ENCODE results near the gene PDZRN4.
"Not testable (repeated sequence)": the region's sequence is repeated elsewhere in the genome, so short reads cannot be mapped to it uniquely, and the experiment has no call there.

PDZRN4 gene

GRCh38 chr12:41211448-41211847, 23.3 kb downstream of the PDZRN4 start:
- DNase-seq = no peak
- in situ Hi-C loops (cut with HindIII; ENCODE audit: low pct_ligation_motif_present, low pct_unique_long_range_greater_than_20kb, low sequenced_read_pairs) = no loop called here

DNA sequence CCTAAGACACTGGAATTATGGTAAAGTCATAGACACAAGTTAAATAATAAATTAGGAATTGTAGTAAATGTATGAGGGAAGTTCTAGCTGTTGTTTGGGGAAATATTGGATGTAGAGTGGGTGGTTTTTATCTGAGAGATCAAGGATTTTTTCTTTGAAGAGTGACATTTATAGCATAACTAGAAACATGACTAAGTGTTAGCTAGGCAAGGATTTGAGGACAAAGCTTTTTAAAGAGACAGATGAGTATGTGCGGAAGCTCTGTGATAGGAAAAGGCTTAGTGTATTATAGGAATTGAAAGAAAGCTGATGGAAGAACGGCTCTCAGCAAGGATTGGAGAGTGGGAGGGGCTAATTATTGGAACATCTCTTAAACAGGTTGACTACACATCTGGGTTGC, 24.5 kb downstream of the PDZRN4 start:
- DNase-seq = no peak
- in situ Hi-C loops (cut with HindIII; ENCODE audit: low pct_ligation_motif_present, low pct_unique_long_range_greater_than_20kb, low sequenced_read_pairs) = no loop called here

DNA sequence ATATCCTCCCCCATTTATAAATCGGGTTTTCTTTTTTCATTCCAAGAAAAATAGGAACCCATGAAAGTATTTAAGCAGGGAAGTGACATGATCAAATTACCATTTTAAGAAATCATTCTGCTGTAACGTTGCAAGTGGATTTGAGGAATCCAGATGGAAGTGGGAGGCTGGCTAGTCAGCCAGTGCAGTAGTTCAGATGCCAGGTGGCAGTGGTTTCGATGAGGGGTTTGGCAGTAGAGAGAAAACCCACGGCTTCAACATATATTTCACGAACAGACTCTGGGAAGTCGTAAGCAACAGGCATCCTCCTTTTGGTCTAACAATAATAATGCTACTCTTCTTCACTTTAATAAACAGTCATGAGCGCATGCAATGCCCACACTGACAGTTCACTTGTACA, 25.0 kb downstream of the PDZRN4 start:
- DNase-seq = no peak
- in situ Hi-C loops (cut with HindIII; ENCODE audit: low pct_ligation_motif_present, low pct_unique_long_range_greater_than_20kb, low sequenced_read_pairs) = no loop called here

DNA sequence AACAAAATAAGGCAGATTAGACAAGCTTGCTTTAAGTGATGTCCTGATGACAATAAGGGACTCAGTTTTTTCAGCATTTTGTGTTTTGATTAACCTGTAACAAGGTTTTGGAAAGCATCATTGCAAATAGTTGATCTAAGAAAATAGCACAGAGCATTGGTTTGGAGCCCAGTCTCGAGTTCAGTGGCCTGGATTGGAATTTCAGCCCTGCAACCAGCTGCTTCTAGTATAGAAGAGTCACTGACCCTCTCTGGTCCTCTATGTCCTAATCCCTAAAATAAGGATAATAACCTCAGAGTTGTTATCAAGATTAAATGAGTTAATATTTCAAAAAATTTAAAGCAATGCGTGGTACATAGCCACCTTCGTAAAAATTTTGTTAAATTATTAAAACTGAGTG, 25.5 kb downstream of the PDZRN4 start:
- no peak for DNase-seq
- in situ Hi-C loops (cut with HindIII; ENCODE audit: low pct_ligation_motif_present, low pct_unique_long_range_greater_than_20kb, low sequenced_read_pairs) = no loop called here

- DNase-seq = no peak
- in situ Hi-C loops (cut with HindIII; ENCODE audit: low pct_ligation_motif_present, low pct_unique_long_range_greater_than_20kb, low sequenced_read_pairs) = no loop called here
Observed at GRCh38 chr12:41217727-41218126, 29.6 kb downstream of the PDZRN4 start.

DNA sequence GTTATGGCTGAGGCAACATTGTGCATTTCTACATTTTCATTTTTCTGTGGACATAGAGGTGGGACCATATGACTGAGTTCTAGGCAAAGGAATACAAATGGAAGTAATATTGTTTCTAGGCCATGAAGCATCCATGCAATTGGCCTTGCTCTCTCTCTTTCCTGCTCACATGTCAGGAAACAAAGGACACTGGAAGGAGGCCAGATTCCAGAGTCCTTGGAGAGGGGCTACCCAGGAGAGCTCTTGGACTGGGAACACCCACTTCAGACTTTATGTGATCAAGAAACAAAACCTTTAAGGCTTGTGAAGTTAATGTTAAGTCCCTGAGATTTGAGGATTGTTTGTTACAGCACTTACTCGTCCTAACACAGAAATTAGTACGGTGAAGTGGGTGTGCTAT, 32.8 kb downstream of the PDZRN4 start:
- in situ Hi-C loops (cut with HindIII; ENCODE audit: low pct_ligation_motif_present, low pct_unique_long_range_greater_than_20kb, low sequenced_read_pairs) = no loop called here
- DNase-seq = no peak

DNA sequence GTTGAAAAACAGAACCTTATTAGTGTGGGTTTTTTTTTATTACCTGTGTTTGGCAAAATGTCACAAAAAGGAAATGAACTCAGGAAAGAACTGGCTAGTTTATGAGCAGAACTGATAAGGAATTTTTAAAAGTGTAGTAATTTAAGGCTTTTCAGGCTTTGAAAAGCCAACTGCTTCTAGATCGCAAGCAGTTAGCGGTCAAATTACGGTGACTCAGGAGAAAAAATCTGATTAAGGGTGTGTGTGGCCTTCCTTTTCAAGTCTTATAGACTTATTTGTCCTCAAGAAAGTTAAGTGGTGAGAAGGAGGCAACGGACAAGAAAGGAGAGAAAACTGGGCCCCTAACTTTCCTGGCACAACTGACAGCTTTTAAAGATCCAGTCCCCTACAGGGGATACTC, 33.4 kb downstream of the PDZRN4 start:
- in situ Hi-C loops (cut with HindIII; ENCODE audit: low pct_ligation_motif_present, low pct_unique_long_range_greater_than_20kb, low sequenced_read_pairs) = no loop called here
- no peak for DNase-seq

- in situ Hi-C loops (cut with HindIII; ENCODE audit: low pct_ligation_motif_present, low pct_unique_long_range_greater_than_20kb, low sequenced_read_pairs) = no loop called here
- DNase-seq = no peak
Observed at GRCh38 chr12:41223600-41223999, 35.5 kb downstream of the PDZRN4 start.

GRCh38 chr12:41224066-41224465, 35.9 kb downstream of the PDZRN4 start:
- in situ Hi-C loops (cut with HindIII; ENCODE audit: low pct_ligation_motif_present, low pct_unique_long_range_greater_than_20kb, low sequenced_read_pairs) = no loop called here
- DNase-seq = no peak

DNA sequence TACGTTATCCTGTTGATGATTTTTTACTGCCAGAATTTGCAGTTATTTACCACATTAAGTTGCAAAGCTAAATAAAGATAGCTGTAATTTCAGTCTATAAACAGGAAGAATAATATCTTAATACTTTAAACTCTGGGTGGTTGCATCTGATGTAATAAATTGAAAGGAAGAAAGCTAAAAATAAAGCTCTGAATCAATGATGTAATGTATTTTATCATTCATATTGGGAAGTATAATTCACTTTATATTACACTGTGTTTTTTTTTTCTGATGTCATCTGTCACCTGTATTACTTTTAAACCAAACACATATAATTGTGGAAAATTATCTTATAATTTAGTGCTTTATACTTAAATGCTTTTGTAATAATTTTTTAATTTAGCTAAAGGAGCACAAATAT, 37.1 kb downstream of the PDZRN4 start:
- DNase-seq = no peak
- in situ Hi-C loops (cut with HindIII; ENCODE audit: low pct_ligation_motif_present, low pct_unique_long_range_greater_than_20kb, low sequenced_read_pairs) = no loop called here

DNA sequence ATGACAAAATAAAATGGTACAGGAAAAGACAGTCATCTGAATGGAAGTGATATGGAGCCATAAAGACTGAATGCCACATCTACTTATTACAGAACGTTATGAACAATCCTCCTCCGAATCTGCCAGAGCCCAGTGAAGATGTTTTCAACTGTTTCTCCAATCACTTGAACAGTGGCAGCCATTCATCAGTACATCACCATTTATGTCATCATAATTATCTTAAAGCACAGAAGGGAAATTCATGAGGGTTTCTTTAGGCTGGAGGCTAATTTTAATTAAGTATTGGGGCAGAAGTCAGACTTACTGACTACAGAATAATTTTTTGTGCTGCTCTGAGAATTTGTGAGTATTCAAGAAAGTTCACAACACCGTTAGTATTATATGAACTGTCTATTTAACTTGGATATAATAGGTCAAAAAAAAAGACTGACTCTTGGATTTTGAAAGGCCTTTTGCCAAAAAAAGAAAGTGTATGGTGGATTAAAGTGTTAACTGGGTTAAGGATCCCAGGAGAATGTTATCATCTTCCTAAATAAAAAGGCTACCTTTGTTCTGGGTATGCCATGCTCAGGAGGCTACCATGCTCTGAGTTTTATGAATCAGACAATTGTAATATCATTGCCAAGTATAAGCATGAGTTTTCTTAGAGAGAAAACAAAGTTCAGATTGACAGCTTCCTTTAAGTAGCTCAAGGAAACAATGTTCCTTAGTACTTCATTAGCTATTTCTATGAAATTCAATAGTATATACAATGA, 40.1 kb downstream of the PDZRN4 start:
- DNase-seq = no peak
- in situ Hi-C loops (cut with HindIII; ENCODE audit: low pct_ligation_motif_present, low pct_unique_long_range_greater_than_20kb, low sequenced_read_pairs) = no loop called here

GRCh38 chr12:41230756-41231155, 42.6 kb downstream of the PDZRN4 start:
- in situ Hi-C loops (cut with HindIII; ENCODE audit: low pct_ligation_motif_present, low pct_unique_long_range_greater_than_20kb, low sequenced_read_pairs) = no loop called here
- no peak for DNase-seq

GRCh38 chr12:41234692-41235091, 46.6 kb downstream of the PDZRN4 start:
- in situ Hi-C loops (cut with HindIII; ENCODE audit: low pct_ligation_motif_present, low pct_unique_long_range_greater_than_20kb, low sequenced_read_pairs) = no loop called here

GRCh38 chr12:41242603-41243002, 54.5 kb downstream of the PDZRN4 start:
- in situ Hi-C loops (cut with HindIII; ENCODE audit: low pct_ligation_motif_present, low pct_unique_long_range_greater_than_20kb, low sequenced_read_pairs) = no loop called here

More at GRCh38 chr12:41234692-41235091, 46.6 kb downstream of the PDZRN4 start:
- no peak for DNase-seq

DNA sequence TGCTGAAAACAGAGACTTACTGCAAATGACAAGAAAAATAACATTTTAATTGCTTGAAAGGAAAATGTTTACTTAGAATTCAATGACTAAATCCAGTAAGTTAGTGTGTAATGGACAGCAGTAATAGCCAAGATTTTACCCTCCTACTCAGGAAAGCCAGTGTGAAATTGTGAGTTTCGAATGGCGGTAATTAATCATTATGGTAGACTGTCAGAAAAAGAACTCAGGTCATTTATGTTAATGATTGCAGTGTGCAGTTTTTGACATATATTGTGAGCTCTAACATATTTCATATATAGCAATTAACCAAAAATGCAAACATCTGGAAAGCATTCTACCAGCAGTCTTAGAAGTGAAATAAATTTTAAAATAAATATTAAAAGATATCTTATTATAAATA, 60.3 kb downstream of the PDZRN4 start:
- in situ Hi-C loops (cut with HindIII; ENCODE audit: low pct_ligation_motif_present, low pct_unique_long_range_greater_than_20kb, low sequenced_read_pairs) = no loop called here
- DNase-seq = no peak

More at GRCh38 chr12:41242603-41243002, 54.5 kb downstream of the PDZRN4 start:
- DNase-seq = no peak

DNA sequence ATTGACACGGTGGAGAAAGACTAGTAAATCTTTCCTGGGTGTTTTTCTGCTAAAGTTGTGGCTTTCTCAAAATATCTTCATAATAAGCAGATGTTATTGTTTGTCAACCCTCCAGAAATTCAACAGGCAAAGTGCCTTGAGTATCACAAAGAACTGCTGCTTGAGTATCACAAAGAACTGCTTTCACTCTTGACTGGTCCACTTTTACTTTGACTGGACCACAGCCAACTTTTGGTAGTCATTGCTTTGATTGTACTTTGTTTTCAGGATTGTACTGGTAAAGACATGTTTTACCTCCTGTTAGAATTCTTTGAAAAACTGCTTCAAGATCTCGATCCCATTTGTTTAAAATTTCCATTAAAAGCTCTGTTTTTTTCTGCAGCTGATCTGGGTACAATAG, 62.6 kb downstream of the PDZRN4 start:
- DNase-seq = no peak
- in situ Hi-C loops (cut with HindIII; ENCODE audit: low pct_ligation_motif_present, low pct_unique_long_range_greater_than_20kb, low sequenced_read_pairs) = no loop called here

DNA sequence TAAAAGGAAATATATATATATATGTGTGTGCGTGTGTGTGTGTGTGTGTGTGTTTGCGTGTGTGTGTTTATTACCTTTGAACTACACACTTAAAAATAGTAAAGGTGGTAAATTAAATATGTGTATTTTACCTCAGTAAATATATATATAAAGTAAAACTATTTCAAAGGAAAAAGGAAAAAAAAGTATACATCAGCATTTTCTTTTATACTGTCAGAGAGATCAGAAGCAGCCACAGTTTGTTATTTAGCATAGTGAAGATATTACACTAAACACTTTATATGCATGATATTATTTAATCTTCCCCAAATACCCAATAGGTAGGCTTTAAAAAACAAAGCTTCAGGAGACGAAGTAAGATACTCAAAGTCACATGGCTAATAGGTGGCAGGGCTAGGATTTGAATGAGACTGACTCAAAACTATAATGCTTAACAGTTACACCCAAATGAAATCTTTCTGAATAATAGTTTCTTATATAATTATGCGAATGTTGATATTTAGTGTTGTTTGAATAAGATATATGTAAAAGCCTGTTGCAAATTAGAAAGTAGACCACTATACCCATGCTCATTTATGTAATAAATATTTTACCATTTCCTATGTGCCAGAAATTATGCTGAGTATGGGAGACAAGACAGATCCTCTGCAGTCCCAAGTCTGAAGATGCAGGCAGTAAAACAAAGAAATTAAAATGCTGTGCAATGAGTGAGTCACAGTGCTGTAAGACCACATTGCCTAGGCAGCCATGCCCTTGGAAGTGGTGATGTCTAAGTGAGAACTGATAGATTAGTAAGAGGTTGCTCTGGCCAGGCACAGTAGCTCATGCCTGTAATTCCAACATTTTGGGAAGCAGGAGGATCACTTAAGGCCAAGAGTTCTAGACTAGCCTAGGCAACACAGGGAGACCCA, 66.1 kb downstream of the PDZRN4 start:
- in situ Hi-C loops (cut with HindIII; ENCODE audit: low pct_ligation_motif_present, low pct_unique_long_range_greater_than_20kb, low sequenced_read_pairs) = no loop called here

DNA sequence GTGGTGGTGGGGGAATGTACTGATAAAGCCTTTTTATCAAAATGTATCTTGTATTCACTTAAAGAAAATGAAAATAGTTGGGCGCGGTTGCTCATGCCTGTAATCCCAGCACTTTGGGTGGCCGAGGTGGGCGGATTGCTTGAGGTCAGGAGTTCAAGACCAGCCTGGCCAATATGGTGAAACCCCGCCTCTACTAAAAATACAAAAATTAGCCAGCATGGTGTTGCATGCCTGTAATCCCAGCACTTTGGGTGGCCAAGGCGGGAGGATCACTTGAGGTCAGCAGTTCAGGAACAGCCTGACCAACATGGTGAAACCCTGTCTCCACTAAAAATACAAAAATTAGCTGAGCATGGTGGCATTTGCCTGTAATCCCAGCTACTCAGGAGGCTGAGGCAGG, 75.1 kb downstream of the PDZRN4 start:
- in situ Hi-C loops (cut with HindIII; ENCODE audit: low pct_ligation_motif_present, low pct_unique_long_range_greater_than_20kb, low sequenced_read_pairs); DNase-seq: not testable (repeated sequence)

More for the DNA sequence above, 66.1 kb downstream of the PDZRN4 start:
- no peak for DNase-seq

GRCh38 chr12:41264281-41264680, 76.2 kb downstream of the PDZRN4 start:
- in situ Hi-C loops (cut with HindIII; ENCODE audit: low pct_ligation_motif_present, low pct_unique_long_range_greater_than_20kb, low sequenced_read_pairs) = no loop called here
- DNase-seq = peak; percentile 38

GRCh38 chr12:41269056-41269455, 80.9 kb downstream of the PDZRN4 start:
- in situ Hi-C loops (cut with HindIII; ENCODE audit: low pct_ligation_motif_present, low pct_unique_long_range_greater_than_20kb, low sequenced_read_pairs) = no loop called here
- no peak for DNase-seq
